ENCODE results near the gene AIPL1. TPM values are rescaled to one million over a fixed set of nuclear protein-coding genes. Genes with fewer than 3 reads are reported as not detected.

The AIPL1 gene
- total and polyA plus RNA-seq, 10 of the 15 experiments (the other 5 are each of a cell fraction or from before 2014, with no cell fraction given): not detected

DNA sequence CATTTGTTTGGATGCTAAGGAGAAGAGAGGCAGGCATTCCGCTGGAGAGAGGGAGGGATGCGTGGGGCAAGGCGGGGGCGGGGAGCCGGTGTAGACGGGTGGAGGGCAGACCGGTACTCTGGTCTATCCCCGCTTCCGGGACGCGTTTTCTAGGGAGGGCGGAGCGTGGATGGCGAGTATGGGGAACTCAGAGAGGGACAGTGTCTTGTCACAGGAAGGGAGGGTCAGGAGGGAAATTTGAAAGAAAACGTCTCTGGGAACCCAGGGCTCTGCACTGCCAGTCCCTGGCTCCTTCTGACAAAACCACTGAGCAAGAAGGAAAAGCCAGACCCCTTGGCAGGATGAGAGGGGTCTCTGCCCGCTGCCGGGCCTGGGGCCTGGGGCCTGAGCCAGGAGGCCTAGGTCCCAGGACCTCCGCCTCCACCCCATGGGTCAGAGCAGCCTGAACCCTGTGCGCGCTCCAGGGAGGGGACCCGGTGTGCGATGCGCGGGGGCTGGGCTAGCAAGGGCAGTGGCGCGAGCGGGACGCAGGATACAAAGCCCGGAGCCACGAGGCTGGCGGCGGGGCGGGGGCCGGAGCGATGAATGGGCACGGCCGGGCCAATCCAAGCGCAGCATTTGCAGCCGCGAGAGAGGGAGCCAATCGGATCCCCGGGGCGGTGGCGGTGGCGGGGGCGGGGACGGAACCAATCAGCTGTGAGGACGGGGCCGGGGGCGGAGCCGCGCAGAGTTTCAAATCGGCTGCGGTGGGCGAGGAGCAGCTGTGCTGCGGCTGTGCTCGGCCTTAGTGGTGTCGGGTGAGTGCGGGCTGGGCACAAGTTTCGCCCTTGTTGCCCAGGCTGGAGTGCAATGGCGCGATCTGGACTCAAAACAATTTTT is 9.0 kb upstream of the AIPL1 start, which contains the start of gene PIMREG (continued):
- no peak for TF ChIP-seq CUX1 (IDR thresholded peaks at IDR 0.05; ENCODE audit: insufficient replicate concordance, low read depth, low read length)
- TF ChIP-seq, protein P1, sequence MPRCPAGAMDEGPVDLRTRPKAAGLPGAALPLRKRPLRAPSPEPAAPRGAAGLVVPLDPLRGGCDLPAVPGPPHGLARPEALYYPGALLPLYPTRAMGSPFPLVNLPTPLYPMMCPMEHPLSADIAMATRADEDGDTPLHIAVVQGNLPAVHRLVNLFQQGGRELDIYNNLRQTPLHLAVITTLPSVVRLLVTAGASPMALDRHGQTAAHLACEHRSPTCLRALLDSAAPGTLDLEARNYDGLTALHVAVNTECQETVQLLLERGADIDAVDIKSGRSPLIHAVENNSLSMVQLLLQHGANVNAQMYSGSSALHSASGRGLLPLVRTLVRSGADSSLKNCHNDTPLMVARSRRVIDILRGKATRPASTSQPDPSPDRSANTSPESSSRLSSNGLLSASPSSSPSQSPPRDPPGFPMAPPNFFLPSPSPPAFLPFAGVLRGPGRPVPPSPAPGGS (IDR thresholded peaks at IDR 0.05; ENCODE audit: borderline replicate concordance, insufficient read depth, low read depth, low read length, poor library complexity, severe bottlenecking): peak; percentile 28
- TF ChIP-seq TCF7 (IDR thresholded peaks at IDR 0.05; ENCODE audit: borderline replicate concordance): no peak
- TF ChIP-seq NRF1 (conservative IDR thresholded peaks at IDR 0.05; ENCODE audit: low read depth, low read length): no peak
- TF ChIP-seq NFYB (IDR thresholded peaks at IDR 0.05; ENCODE audit: insufficient read depth, low read depth, low read length): peak; percentile 87
- peak; percentile 80; the same call in 1 of the 2 replicates for TF ChIP-seq CBFB (IDR thresholded peaks at IDR 0.05; ENCODE audit: low read depth)
- TF ChIP-seq, protein P2, sequence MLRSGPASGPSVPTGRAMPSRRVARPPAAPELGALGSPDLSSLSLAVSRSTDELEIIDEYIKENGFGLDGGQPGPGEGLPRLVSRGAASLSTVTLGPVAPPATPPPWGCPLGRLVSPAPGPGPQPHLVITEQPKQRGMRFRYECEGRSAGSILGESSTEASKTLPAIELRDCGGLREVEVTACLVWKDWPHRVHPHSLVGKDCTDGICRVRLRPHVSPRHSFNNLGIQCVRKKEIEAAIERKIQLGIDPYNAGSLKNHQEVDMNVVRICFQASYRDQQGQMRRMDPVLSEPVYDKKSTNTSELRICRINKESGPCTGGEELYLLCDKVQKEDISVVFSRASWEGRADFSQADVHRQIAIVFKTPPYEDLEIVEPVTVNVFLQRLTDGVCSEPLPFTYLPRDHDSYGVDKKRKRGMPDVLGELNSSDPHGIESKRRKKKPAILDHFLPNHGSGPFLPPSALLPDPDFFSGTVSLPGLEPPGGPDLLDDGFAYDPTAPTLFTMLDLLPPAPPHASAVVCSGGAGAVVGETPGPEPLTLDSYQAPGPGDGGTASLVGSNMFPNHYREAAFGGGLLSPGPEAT (IDR thresholded peaks at IDR 0.05; ENCODE audit: low read depth): 0 out of 2 replicates have a peak, but pooled peaks have one; percentile 15
- TF ChIP-seq CHD2 (IDR thresholded peaks at IDR 0.05; ENCODE audit: borderline replicate concordance, low read depth, low read length): peak; percentile 74
- TF ChIP-seq, protein P3, sequence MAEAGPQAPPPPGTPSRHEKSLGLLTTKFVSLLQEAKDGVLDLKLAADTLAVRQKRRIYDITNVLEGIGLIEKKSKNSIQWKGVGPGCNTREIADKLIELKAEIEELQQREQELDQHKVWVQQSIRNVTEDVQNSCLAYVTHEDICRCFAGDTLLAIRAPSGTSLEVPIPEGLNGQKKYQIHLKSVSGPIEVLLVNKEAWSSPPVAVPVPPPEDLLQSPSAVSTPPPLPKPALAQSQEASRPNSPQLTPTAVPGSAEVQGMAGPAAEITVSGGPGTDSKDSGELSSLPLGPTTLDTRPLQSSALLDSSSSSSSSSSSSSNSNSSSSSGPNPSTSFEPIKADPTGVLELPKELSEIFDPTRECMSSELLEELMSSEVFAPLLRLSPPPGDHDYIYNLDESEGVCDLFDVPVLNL (IDR thresholded peaks at IDR 0.05; ENCODE audit: low read depth, low read length): peak; percentile 88
- TF ChIP-seq GATAD2B (conservative IDR thresholded peaks at IDR 0.05; ENCODE audit: low read depth): peak; percentile 61; the same call in 1 of the 2 replicates
- no peak for TF ChIP-seq WRNIP1 (IDR thresholded peaks at IDR 0.05; ENCODE audit: borderline replicate concordance, low read depth, low read length)
- TF ChIP-seq, protein P4, sequence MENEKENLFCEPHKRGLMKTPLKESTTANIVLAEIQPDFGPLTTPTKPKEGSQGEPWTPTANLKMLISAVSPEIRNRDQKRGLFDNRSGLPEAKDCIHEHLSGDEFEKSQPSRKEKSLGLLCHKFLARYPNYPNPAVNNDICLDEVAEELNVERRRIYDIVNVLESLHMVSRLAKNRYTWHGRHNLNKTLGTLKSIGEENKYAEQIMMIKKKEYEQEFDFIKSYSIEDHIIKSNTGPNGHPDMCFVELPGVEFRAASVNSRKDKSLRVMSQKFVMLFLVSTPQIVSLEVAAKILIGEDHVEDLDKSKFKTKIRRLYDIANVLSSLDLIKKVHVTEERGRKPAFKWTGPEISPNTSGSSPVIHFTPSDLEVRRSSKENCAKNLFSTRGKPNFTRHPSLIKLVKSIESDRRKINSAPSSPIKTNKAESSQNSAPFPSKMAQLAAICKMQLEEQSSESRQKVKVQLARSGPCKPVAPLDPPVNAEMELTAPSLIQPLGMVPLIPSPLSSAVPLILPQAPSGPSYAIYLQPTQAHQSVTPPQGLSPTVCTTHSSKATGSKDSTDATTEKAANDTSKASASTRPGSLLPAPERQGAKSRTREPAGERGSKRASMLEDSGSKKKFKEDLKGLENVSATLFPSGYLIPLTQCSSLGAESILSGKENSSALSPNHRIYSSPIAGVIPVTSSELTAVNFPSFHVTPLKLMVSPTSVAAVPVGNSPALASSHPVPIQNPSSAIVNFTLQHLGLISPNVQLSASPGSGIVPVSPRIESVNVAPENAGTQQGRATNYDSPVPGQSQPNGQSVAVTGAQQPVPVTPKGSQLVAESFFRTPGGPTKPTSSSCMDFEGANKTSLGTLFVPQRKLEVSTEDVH (IDR thresholded peaks at IDR 0.05; ENCODE audit: low read depth, partially characterized antibody): no peak
- no peak for TF ChIP-seq SMAD1 (IDR thresholded peaks at IDR 0.05; ENCODE audit: low read depth, partially characterized antibody)
- TF ChIP-seq EED (IDR thresholded peaks at IDR 0.05; ENCODE audit: low read depth): 0 out of 2 replicates have a peak, but pooled peaks have one; percentile 19
